ENCODE results near the gene RNASE8.

RNASE8 gene

DNA sequence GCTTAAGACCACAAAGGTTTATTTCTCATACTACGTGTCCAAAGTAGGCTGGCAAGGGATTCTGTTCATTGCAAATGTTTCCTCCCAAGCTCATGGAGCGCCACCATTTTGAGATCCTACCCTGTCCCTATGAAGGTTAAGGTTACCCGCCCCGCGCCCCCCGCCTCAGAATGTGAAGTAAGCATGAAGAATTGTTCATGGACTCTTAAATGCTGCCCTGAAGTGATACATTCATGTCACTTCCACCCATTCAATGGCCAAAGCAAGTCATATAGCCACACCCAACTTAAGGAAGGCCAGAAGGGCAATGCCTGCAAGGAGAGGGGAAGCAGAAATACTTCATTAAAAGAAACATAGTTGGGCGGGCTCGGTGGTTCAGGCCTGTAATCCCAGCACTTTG lies 47.5 kb downstream of the RNASE8 start:
- DNase-seq (ENCODE audit: low read depth, low spot score) = no peak

DNA sequence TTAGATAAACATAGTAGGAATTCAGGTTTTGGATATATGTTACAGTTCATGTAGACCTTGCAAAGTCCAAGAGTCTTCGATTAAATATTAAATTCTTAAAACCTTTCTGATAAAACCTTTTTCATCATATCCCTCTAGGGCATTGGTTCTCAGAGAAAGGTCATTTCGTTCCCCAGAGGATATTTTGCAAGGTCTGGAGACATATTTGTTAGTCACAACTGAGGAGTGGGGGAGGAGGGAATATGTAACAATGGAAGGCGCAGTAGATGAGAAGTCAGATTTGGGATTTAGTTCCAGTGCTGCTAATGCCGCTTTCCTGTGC lies 48.5 kb downstream of the RNASE8 start:
- DNase-seq (ENCODE audit: low read depth, low spot score) = no peak

DNA sequence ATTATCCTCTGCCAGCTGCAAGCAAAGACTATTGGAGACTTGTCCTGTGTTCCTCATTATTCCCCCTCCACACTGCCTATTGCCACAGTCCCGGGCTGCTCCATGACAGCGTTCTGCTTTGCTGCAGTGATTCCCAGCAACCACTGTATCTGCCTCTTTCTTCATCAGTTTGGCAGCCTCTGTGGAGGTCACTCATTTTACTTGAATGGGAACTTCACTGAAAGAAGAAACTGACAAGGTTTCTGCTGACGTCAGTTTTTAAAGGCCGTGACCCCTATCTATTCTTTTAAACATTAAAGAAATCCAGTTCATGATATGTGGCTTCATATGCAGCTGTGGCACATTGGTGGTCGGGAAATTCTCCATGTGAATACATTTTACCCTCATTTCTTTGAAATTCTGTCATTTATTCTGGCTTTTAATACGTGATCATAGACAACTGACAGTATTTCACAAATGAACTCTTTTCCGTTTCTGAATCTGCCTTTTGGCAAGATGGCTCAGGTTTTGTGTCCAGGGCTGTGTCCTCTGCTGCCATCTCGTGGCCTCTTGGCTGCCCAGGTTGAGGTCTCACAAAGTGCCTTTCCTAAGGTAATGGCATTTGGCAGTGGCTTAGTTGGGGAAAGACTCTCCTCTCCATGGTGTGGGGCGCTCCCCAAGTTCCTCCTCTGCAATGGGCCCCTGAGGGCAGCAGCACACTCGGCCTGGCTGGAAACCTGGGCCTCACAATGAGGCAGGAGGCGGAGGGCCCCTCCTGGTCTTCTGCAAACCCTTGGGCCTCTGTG lies 49.1 kb downstream of the RNASE8 start:
- DNase-seq (ENCODE audit: low read depth, low spot score) = peak; percentile 54

DNA sequence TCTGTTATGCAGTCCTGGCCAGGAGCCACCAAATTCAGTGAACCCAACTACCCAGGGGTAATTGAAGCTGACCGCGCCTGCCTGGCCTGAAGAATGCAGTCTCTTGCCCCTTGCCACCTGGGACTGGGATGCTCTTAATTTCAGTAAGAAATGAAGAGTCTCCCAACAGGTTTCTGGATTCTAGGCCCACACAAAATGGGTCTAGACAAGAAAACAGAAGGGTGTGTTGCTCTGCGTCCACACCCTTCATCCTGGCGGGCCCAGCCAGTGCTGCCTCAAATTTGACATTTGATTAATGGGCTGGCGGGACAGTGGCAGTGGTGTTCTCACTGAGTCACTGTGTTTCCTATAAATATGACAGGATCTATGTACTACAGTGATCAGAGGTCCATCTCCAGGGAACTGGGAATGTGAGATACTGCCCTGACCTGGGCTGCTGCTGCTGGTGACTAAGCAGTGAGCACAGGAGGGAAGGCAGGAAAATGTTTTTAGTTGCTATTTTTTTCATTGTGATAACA lies 49.7 kb downstream of the RNASE8 start:
- no peak for DNase-seq (ENCODE audit: low read depth, low spot score)
